Keratinocyte (primary cell): ENCODE data around the gene RASL10A. TPM values are rescaled to one million over a fixed set of nuclear protein-coding genes. Genes with fewer than 3 reads are reported as not detected.

Source experiments
- DNase-seq: peaks from one replicate; pipeline ENCODE4 v3.0.0-alpha.2; 2011; ENCODE audit warnings: low read depth, missing footprints, low spot score
- FAIRE-seq: peaks from 2 replicates; lab custom pipeline; 2011; peaks lifted over from hg19 to GRCh38; lab: Jason Lieb, UNC
- H2AFZ ChIP-seq: 2 replicates; pipeline ENCODE4 v1.6.0; 2012; ENCODE audit warnings: low read length, control low read depth, inconsistent platforms; ENCODE audit not compliant: control insufficient read depth
- H3K27ac ChIP-seq: 2 replicates; pipeline ENCODE4 v1.5.1; 2011; ENCODE audit warnings: low read length; ENCODE audit not compliant: control insufficient read depth, insufficient read depth
- H3K27me3 ChIP-seq: 3 replicates; pipeline ENCODE4 v1.6.0; 2011; ENCODE audit warnings: low read length; ENCODE audit not compliant: control insufficient read depth, insufficient read depth; ENCODE audit errors: extremely low read depth
- H3K36me3 ChIP-seq, 2 experiments: 2 replicates in 1 of 2; 3 replicates in 1 of 2; pipeline ENCODE4 v1.5.1; 2011; ENCODE audit warnings: low read length in 2 of 2, mild to moderate bottlenecking in 1 of 2; ENCODE audit not compliant: control insufficient read depth in 2 of 2, insufficient read depth in 2 of 2; ENCODE audit errors: extremely low read depth in 1 of 2
- H3K4me1 ChIP-seq: 3 replicates; pipeline ENCODE4 v1.5.1; 2011; ENCODE audit warnings: low read length; ENCODE audit not compliant: control insufficient read depth, insufficient read depth; ENCODE audit errors: extremely low read depth
- H3K4me2 ChIP-seq: 3 replicates; pipeline ENCODE4 v1.6.0; 2011; ENCODE audit warnings: low read depth, low read length; ENCODE audit not compliant: control insufficient read depth, insufficient read depth; ENCODE audit errors: extremely low read depth
- H3K4me3 ChIP-seq, 3 experiments: fragments of 200-600 bp in 1 of 3; sonication (generic) in 1 of 3; 2 replicates in 2 of 3; 3 replicates in 1 of 3; pipeline ENCODE4 v1.5.1; 2011 to 2016; ENCODE audit warnings: low read length in 3 of 3, mild to moderate bottlenecking in 3 of 3, control low read depth in 2 of 3, inconsistent platforms in 1 of 3, low read depth in 1 of 3, mixed read lengths in 1 of 3, mixed run types in 1 of 3, moderate library complexity in 1 of 3; ENCODE audit not compliant: control insufficient read depth in 2 of 3, insufficient read depth in 2 of 3; ENCODE audit errors: extremely low read depth in 1 of 3
- H3K79me2 ChIP-seq: 2 replicates; pipeline ENCODE4 v1.6.0; 2012; ENCODE audit warnings: low read length; ENCODE audit not compliant: control insufficient read depth, insufficient read depth
- H3K9ac ChIP-seq: 3 replicates; pipeline ENCODE4 v1.6.0; 2011; ENCODE audit warnings: low read length; ENCODE audit not compliant: control insufficient read depth, insufficient read depth; ENCODE audit errors: extremely low read depth
- H3K9me1 ChIP-seq: 3 replicates; pipeline ENCODE4 v1.6.0; 2011; ENCODE audit warnings: low read length; ENCODE audit not compliant: control insufficient read depth, insufficient read depth; ENCODE audit errors: extremely low read depth
- H3K9me3 ChIP-seq: 2 replicates; pipeline ENCODE4 v1.5.1; 2012; ENCODE audit warnings: low read depth, low read length; ENCODE audit not compliant: control insufficient read depth
- H4K20me1 ChIP-seq: 3 replicates; pipeline ENCODE4 v1.6.0; 2011; ENCODE audit warnings: low read length; ENCODE audit not compliant: control insufficient read depth, insufficient read depth; ENCODE audit errors: extremely low read depth
- CTCF ChIP-seq, 3 experiments: IDR thresholded peaks in 1 of 3; conservative IDR thresholded peaks in 1 of 3; optimal IDR thresholded peaks in 1 of 3; 2 replicates in 2 of 3; 3 replicates in 1 of 3; pipeline versions ENCODE3 to v1.5.1; 2011; ENCODE audit warnings: low read length in 3 of 3, mild to moderate bottlenecking in 3 of 3, moderate library complexity in 2 of 3, control low read depth in 1 of 3, inconsistent platforms in 1 of 3; ENCODE audit not compliant: insufficient read depth in 2 of 3; ENCODE audit errors: extremely low read depth in 1 of 3
- EZH2 ChIP-seq: IDR thresholded peaks from one replicate; pipeline ENCODE4 v1.6.1; 2012; ENCODE audit warnings: inconsistent platforms, mild to moderate bottlenecking, low read length, moderate library complexity
- dilution Hi-C: fragments of 300-500 bp; cut with MboI; formaldehyde crosslinking; loops from one replicate; pipeline ENCODE4 v1.7.0; 2020; ENCODE audit warnings: low sequenced_read_pairs; ENCODE audit not compliant: extremely low pct_ligation_motif_present
- polyA plus RNA-seq, 5 experiments: library from polyadenylated mRNA; depleted of rRNA in 3 of 5; stranded (reverse) in 3 of 5; stranded (forward) in 1 of 5; unstranded in 1 of 5; fragments of >200 nt; gene quantifications; 1 replicate in 1 of 5; 2 replicates in 3 of 5; 3 replicates in 1 of 5; pipeline versions ENCODE4 v1.2.1 to v1.2.3, GENCODE V29; 2011 to 2012; ENCODE audit warnings: missing spikeins in 2 of 5, low read depth in 1 of 5, low replicate concordance in 1 of 5

The RASL10A gene
- polyA plus RNA-seq, 1 donor (not counting 4 experiments of a cell fraction or from before 2014, with no cell fraction given) = not detected

GRCh38 chr22:29334148-29334547, 18.7 kb upstream of the RASL10A start:
- Histone ChIP-seq H3K4me1 (peaks cover 10% of the 10 kb centered on the region), H3K9me1 (peaks cover 2% of the 10 kb centered on the region), H3K36me3 (peaks cover 24 to 34% of the 10 kb centered on the region in 2 experiments), H3K4me3 (no peak overlapping the region), H4K20me1 (peaks cover 9% of the 10 kb centered on the region), H3K9me3 (no peaks in the 10 kb centered on the region), H3K9ac (no peak overlapping the region), H3K27me3 (no peaks in the 10 kb centered on the region), H3K4me2 (no peak overlapping the region), H3K79me2 (no peaks in the 10 kb centered on the region), H2AFZ (no peak overlapping the region), H3K27ac (no peak overlapping the region)
- dilution Hi-C loops = no loop called here
- FAIRE-seq (no peak), DNase-seq (no peak)
- TF ChIP-seq EZH2 = no peak

- Histone ChIP-seq H3K36me3 (peaks cover 27 to 28% of the 10 kb centered on the region in 2 experiments), H4K20me1 (no peaks in the 10 kb centered on the region), H3K4me3 (no peak overlapping the region), H3K4me1 (no peaks in the 10 kb centered on the region), H3K4me2 (no peak overlapping the region), H3K79me2 (no peaks in the 10 kb centered on the region), H2AFZ (no peak overlapping the region), H3K27me3 (no peaks in the 10 kb centered on the region), H3K9me1 (peaks cover 2% of the 10 kb centered on the region), H3K9me3 (no peaks in the 10 kb centered on the region), H3K27ac (no peak overlapping the region), H3K9ac (no peak overlapping the region)
- DNase-seq (no peak), FAIRE-seq (no peak)
- TF ChIP-seq EZH2 (no peak), CTCF (optimal IDR thresholded peaks at IDR 0.05 in 1 of 3, IDR thresholded peaks at IDR 0.05 in 1 of 3, conservative IDR thresholded peaks at IDR 0.05 in 1 of 3; ENCODE audit: extremely low read depth in 1 of 3, insufficient read depth in 2 of 3, low read length in 3 of 3) (no peak)
- dilution Hi-C loops = no loop called here
These were observed 17.5 kb upstream of the RASL10A start for GRCh38 chr22:29332886-29333496.
